ENCODE results near the gene LYST. TPM values are rescaled to one million over a fixed set of nuclear protein-coding genes. Genes with fewer than 3 reads are reported as not detected.

The LYST gene
- total RNA-seq, 1 experiment from 2014 or later = 4.8 TPM

- no peaks in the 10 kb centered on the region for H3K27me3 ChIP-seq (ENCODE audit: low read length)
- no peaks in the 10 kb centered on the region for H3K36me3 ChIP-seq (ENCODE audit: low read depth, low read length)
- intact Hi-C loops (cut with micrococcal nuclease) = no loop called here
- no peak overlapping the region for H3K4me3 ChIP-seq (ENCODE audit: low read length)
- 0 out of 2 replicates have a peak overlapping the region, but pooled peaks have one; percentile 38 for H2AFZ ChIP-seq (ENCODE audit: low read length)
- H3K27ac ChIP-seq (ENCODE audit: low read length) = peak overlapping the region; percentile 73
- no peak overlapping the region for H3K9ac ChIP-seq (ENCODE audit: low read length)
- H3K9me3 ChIP-seq (ENCODE audit: low read length) = no peaks in the 10 kb centered on the region
- no peaks in the 10 kb centered on the region for H3K9me2 ChIP-seq (replicated peaks; ENCODE audit: low read length)
- H3K4me1 ChIP-seq (ENCODE audit: insufficient read depth, low read length) = peaks cover 14% of the 10 kb centered on the region
- H3K4me2 ChIP-seq (ENCODE audit: low read length) = peak overlapping the region; percentile 24
- TF ChIP-seq CTCF (conservative IDR thresholded peaks at IDR 0.05; ENCODE audit: low read depth, low read length) (no peak), EZH2 (IDR thresholded peaks at IDR 0.05; ENCODE audit: low read length, unreplicated experiment) (no peak), EZH2phosphoT487 (IDR thresholded peaks at IDR 0.05; ENCODE audit: borderline replicate concordance, low read length) (no peak)
- peak; percentile 90 for DNase-seq
- ChIA-PET CTCF (interaction anchor here (0.5 to 0.6 kb wide), 3 partner anchors 69 to 685 kb away, joined by 3 to 10 read pairs (median 4); no protein-coding TSS in a partner anchor), POLR2A (ENCODE audit: unreplicated experiment) (interaction anchor here (0.6 to 0.7 kb wide), 2 partner anchors 37 to 45 kb away, joined by 6 to 11 read pairs; no protein-coding TSS in a partner anchor)
- no peaks in the 10 kb centered on the region for H3K79me2 ChIP-seq (ENCODE audit: low read length)
- no peaks in the 10 kb centered on the region for H3F3A ChIP-seq (ENCODE audit: low read length, unreplicated experiment)
- H4K20me1 ChIP-seq (ENCODE audit: low read length) = no peaks in the 10 kb centered on the region
- ATAC-seq = peak; percentile 96
- BruUV-seq (replicated peaks) = no TSS peak
These were observed 36.2 kb upstream of the LYST start for GRCh38 chr1:235902677-235903542.

GRCh38 chr1:235901461-235901860 lies 34.8 kb upstream of the LYST start:
- intact Hi-C loops (cut with micrococcal nuclease) = no loop called here
- Histone ChIP-seq H3K27ac (ENCODE audit: low read length) (no peak overlapping the region), H3K9me2 (replicated peaks; ENCODE audit: low read length) (no peaks in the 10 kb centered on the region), H3F3A (ENCODE audit: low read length, unreplicated experiment) (no peaks in the 10 kb centered on the region), H3K27me3 (ENCODE audit: low read length) (no peaks in the 10 kb centered on the region), H4K20me1 (ENCODE audit: low read length) (no peaks in the 10 kb centered on the region), H3K4me3 (ENCODE audit: low read length) (no peak overlapping the region), H3K9me3 (ENCODE audit: low read length) (no peaks in the 10 kb centered on the region), H3K4me2 (ENCODE audit: low read length) (no peak overlapping the region), H3K36me3 (ENCODE audit: low read depth, low read length) (no peaks in the 10 kb centered on the region), H3K9ac (ENCODE audit: low read length) (no peak overlapping the region), H3K4me1 (ENCODE audit: insufficient read depth, low read length) (peaks cover 14% of the 10 kb centered on the region), H3K79me2 (ENCODE audit: low read length) (no peaks in the 10 kb centered on the region), H2AFZ (ENCODE audit: low read length) (no peak overlapping the region)
- TF ChIP-seq EZH2phosphoT487 (IDR thresholded peaks at IDR 0.05; ENCODE audit: borderline replicate concordance, low read length) (no peak), EZH2 (IDR thresholded peaks at IDR 0.05; ENCODE audit: low read length, unreplicated experiment) (no peak), CTCF (conservative IDR thresholded peaks at IDR 0.05; ENCODE audit: low read depth, low read length) (no peak)
- ATAC-seq (no peak), DNase-seq (no peak)
- ChIA-PET CTCF (no interaction called here), POLR2A (ENCODE audit: unreplicated experiment) (no interaction called here)
- no TSS peak for BruUV-seq (replicated peaks)

GRCh38 chr1:235898126-235898525 lies 31.4 kb upstream of the LYST start:
- ATAC-seq = peak; percentile 43; the same call in 1 of the 2 replicates
- TF ChIP-seq CTCF (conservative IDR thresholded peaks at IDR 0.05; ENCODE audit: low read depth, low read length) = no peak
- no peak for TF ChIP-seq EZH2 (IDR thresholded peaks at IDR 0.05; ENCODE audit: low read length, unreplicated experiment)
- TF ChIP-seq EZH2phosphoT487 (IDR thresholded peaks at IDR 0.05; ENCODE audit: borderline replicate concordance, low read length) = no peak
- Histone ChIP-seq H3K9me2 (replicated peaks; ENCODE audit: low read length) (no peaks in the 10 kb centered on the region), H4K20me1 (ENCODE audit: low read length) (no peaks in the 10 kb centered on the region), H3F3A (ENCODE audit: low read length, unreplicated experiment) (no peaks in the 10 kb centered on the region), H3K27ac (ENCODE audit: low read length) (no peak overlapping the region), H3K36me3 (ENCODE audit: low read depth, low read length) (no peaks in the 10 kb centered on the region), H3K79me2 (ENCODE audit: low read length) (no peaks in the 10 kb centered on the region), H3K4me3 (ENCODE audit: low read length) (no peak overlapping the region), H2AFZ (ENCODE audit: low read length) (peak overlapping the region; percentile 37; the same call in 1 of the 2 replicates), H3K4me2 (ENCODE audit: low read length) (no peak overlapping the region), H3K9me3 (ENCODE audit: low read length) (no peaks in the 10 kb centered on the region), H3K27me3 (ENCODE audit: low read length) (no peaks in the 10 kb centered on the region), H3K9ac (ENCODE audit: low read length) (no peak overlapping the region), H3K4me1 (ENCODE audit: insufficient read depth, low read length) (peaks cover 8% of the 10 kb centered on the region)
- intact Hi-C loops (cut with micrococcal nuclease) = no loop called here
- POLR2A ChIA-PET (ENCODE audit: unreplicated experiment) = no interaction called here
- DNase-seq = peak; percentile 30
- no TSS peak for BruUV-seq (replicated peaks)
- CTCF ChIA-PET = no interaction called here
